GM18507 (cell line): ENCODE results near the gene TXNIP.

Experiments used
- DNase-seq: peaks from one replicate; pipeline ENCODE4 v3.0.0; 2011; ENCODE audit warnings: low read depth; ENCODE audit not compliant: insufficient read length; ENCODE audit errors: extremely low spot score
- FAIRE-seq: peaks from 2 replicates; lab custom pipeline; 2011; peaks lifted over from hg19 to GRCh38; lab: Jason Lieb, UNC

The TXNIP gene

DNA sequence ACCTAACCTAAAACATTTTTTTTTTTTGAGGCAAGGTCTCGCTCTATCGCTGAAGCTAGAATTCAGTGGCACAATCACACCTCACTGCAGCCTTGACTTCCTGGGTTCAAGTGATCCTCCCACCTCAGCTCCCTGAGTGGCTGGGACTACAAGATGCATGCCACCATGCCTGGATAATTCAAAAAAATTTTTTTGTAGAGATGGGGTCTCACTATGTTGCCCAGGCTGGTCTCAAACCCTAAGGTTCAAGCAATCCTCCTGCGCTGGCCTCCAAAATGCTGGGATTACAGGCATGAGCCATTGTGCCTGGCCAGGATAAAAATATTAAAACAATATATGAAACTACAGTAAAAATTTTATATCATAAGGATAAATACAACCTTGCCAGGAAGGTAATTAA lies 43.5 kb downstream of the TXNIP start:
- DNase-seq (no peak), FAIRE-seq (no peak)

DNA sequence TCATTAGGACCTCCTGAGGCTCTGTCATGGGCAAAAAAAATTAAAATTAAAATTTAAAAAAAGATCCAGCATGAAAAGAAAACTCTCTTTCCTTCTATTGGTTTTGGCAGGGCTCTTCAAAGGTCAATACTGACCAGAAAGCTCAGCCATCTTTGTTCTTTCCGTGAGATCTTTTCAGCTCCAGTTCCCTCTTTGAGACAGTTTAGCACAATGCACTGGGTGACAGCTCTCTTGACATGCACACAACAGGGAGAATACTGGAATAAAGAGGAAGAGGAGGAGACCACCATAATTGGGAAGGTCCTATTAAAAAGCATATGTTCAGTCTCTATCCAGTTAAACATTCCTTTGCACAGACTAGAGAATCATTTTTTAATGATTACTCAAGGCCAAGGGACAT lies 44.9 kb downstream of the TXNIP start:
- no peak for DNase-seq
- no peak for FAIRE-seq

DNA sequence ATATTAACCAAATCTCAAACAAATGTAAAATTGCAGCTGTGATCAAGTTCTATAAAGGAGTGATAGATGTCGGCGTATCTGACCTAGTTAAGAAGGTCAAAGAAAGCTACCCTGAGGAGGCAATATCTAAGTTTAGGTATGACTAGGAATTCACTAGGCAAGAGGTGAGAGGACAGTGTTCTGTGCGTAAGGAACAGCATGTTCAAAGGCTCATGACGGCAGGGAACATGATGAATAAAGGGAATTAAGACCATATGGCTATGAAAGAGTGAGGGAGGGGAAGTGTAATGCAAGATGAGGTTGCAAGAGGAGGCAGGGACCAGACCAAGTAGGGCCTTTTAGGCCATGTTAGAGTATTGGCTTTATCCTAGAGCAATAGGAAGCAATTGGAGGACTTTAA lies 47.2 kb downstream of the TXNIP start:
- DNase-seq (no peak), FAIRE-seq (no peak)

DNA sequence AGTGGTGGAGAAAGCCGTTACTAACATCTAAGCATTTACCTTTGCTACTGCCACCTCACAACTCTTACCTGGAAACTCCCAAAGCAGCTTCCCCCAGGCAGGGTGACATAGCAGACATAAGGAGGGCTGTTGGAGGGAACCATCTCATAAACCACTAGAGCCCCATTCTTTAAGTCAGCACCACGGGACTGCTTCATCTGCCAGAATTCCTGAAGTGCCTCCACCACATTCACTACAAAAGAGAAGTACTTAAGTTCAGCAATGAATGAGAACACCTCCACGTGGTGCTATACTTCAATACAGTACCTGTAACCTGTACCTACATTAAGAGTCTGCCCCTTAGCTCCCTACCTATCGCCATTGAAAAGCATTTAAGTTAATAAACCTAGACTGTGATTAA lies 48.8 kb downstream of the TXNIP start:
- no peak for FAIRE-seq
- no peak for DNase-seq

DNA sequence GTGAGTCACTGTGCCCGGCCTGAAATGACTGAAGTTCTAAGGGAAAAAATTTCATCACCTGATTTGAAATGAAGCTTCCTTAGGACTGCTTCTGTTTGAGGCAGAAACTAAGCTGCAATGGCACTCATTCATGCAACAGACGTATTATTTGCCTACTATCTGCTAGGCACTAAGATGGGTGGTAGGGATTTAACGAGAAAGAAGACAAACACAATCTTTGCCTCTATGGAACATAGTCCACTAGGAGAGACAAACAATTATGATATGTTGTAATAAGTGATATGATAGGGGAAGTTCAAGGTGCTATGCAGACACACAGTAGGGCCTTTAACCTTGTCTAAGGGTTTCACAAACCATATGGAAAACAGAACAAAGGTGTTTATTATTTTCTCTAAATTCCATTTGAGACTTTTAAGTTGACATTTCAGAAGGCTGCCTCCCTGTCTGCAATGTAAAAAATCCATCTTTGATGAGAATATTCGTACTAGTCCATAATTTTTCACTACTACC lies 49.8 kb downstream of the TXNIP start:
- FAIRE-seq (no peak), DNase-seq (no peak)

DNA sequence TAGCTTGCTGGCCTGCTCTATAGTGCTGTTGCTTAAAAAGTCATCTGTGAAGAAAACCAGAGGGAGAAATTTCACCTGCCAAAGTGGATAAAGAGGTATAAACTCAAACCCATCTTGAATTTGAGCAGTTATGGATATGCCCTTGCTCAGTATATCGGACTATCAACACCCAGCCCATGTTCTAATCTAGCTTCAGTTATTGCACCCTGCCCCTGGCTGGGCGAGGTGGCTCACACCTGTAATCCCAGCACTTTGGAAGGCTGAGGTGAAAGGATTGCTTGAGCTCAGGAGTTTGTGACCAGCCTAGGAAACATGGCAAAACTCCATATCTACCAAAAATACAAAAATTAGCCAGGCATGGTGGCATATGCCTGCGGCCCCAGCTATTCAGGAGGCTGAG lies 51.8 kb downstream of the TXNIP start:
- no peak for FAIRE-seq
- no peak for DNase-seq

DNA sequence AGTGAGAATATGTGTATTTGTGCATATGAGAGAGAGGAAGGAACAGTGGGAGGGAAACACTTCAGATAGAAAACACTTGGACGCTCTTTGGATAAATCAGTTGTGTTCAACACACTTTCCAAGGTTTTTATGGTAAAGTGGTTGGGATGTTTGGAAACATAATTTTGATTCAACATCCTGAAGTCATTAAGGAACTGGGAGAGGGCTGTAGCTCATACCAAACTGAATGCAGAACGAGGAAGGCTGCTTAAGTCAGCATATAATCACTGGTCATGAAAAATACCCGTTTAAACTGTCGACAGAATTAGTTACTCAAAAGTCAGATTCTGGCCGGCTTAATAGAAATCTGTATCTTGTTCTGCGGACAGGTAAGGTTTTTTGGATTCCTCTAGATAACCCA lies 53.5 kb downstream of the TXNIP start:
- FAIRE-seq = no peak
- no peak for DNase-seq
